ENCODE data around the gene RNF186.

DNA sequence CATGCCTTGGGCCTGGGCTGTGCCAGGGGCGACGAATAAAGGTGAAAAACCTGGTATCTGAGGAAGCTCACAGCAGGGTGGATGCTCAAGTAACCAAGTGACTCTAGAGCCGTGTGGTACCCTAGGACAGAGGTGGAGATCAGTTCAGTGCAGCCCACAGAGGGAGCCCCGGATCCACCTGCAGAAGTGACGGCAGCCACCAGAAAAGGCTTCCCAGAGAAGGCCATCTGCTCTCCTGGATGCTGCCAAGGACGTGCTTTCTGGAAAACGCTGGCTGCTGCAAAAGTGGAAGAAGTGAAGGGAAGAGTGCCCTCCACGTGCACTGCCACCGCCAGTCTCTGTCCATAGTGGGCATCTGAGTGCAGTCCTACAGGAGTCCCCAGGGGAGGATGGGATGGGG lies 43.0 kb downstream of the RNF186 start:
- TF ChIP-seq, protein P1, sequence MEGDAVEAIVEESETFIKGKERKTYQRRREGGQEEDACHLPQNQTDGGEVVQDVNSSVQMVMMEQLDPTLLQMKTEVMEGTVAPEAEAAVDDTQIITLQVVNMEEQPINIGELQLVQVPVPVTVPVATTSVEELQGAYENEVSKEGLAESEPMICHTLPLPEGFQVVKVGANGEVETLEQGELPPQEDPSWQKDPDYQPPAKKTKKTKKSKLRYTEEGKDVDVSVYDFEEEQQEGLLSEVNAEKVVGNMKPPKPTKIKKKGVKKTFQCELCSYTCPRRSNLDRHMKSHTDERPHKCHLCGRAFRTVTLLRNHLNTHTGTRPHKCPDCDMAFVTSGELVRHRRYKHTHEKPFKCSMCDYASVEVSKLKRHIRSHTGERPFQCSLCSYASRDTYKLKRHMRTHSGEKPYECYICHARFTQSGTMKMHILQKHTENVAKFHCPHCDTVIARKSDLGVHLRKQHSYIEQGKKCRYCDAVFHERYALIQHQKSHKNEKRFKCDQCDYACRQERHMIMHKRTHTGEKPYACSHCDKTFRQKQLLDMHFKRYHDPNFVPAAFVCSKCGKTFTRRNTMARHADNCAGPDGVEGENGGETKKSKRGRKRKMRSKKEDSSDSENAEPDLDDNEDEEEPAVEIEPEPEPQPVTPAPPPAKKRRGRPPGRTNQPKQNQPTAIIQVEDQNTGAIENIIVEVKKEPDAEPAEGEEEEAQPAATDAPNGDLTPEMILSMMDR (conservative IDR thresholded peaks at IDR 0.05 in 1 of 2, IDR thresholded peaks at IDR 0.05 in 1 of 2; ENCODE audit: extremely low read depth in 1 of 2, insufficient read depth in 1 of 2, low read depth in 1 of 2, low read length in 2 of 2) = no peak
- TF ChIP-seq EZH2 (IDR thresholded peaks at IDR 0.05; ENCODE audit: borderline replicate concordance, low read length) = no peak

Measured in mammary epithelial cell (primary cell).